Dedifferentiated amniotic fluid mesenchymal stem cell (primary cell): Measurements from ENCODE around the gene ANKRD62.

Experiments
- DNase-seq: peaks from one replicate; pipeline ENCODE4 v3.0.0-alpha.2; 2016; ENCODE audit errors: extremely low spot score

Gene ANKRD62

GRCh38 chr18:12093520-12094257, at the start of gene ANKRD62:
Gene ANKRD62, plus strand, starts transcription at chr18:12093843. Its CDS starts 175 bp downstream, at chr18:12094018.
- DNase-seq, result no peak

DNA sequence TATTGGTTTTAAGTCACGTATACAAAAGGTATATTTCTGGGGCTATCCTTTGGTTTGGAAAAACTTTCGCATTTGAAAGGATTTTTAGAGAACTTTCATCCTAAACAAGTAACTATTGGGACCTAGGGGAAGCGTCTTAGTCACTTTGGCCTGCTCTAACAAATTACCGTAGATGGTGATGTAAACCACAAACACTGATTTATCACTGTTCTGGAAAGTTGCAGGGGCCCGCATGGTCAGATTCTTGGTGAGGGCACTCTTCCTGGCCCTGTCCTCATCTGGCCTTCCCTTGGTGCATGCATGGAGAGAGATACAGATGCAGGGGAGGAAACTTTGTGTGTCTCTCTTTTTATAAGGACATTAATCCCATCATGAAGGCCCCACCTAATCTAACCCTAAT, 49.1 kb upstream of the ANKRD62 start:
- no peak for DNase-seq

DNA sequence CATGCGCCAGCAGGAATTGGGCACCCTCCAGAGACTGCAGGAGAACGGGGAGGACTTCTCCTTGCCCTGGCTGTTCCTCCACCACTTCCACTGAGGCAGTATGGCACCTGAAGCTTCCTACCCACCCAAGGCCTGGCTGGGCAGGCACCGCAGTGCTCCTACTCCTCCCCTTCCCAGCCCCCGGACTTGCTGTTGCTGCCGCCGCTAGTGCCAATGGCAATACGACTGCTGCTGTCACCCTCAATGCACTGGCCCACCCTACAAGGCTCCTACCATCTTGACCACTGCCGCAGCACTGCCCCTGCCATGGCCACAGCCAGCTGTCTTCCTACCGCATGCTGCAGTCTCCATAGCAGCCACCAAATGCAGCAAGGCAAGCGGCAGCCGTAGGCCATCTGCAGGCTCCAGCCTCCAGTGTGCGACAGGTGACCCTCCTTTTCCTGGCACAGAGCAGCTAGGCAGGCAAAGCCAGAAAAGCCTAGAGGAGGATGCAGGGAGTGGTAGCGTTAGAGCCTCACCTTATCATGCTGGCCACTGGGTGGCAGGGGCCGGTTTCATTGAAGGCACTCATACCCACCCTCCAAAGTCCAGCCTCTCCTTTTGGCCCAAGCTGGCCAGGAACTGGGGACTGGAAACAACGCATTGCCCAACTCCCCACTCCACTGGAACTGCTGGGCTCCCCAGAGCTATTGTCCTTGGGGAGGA, 47.4 kb upstream of the ANKRD62 start:
- DNase-seq, result no peak

DNA sequence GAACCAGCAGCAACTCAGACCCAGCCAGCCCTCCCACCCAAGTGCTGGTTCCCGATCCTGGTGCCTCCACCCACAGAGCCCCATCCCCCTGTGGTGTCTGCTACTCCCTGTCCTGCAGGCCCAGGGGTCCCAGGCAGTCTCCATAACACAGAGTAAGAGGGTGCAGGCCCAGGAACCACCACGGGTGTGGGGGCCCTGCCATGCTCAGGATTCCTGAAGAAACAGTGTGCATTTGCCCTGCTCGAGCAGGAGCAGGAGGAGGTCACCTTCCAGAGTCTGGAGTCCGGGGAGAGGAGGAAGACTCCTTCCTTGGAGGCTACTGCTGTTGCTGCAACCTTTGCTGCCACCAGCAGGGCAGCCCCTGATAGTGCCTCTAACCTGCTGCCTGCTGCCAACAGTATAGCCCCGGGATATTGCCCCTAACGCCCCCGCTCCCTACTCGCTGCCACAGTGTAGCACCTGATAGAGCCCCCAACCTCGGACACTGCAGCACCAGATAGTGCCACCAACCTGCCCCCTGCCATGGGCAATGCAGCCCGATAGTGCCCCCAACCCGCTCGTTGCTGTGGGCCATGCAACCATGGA, 46.8 kb upstream of the ANKRD62 start:
- DNase-seq, result no peak

- DNase-seq, result no peak
Observed at GRCh38 chr18:12048010-12048826, 45.4 kb upstream of the ANKRD62 start.

- DNase-seq, result peak; percentile 23
Observed at GRCh38 chr18:12048827-12049175, 44.8 kb upstream of the ANKRD62 start.

- DNase-seq, result no peak
Observed at GRCh38 chr18:12049978-12050811, 43.4 kb upstream of the ANKRD62 start.

- no peak for DNase-seq
Observed at GRCh38 chr18:12052866-12053265, 40.8 kb upstream of the ANKRD62 start.

DNA sequence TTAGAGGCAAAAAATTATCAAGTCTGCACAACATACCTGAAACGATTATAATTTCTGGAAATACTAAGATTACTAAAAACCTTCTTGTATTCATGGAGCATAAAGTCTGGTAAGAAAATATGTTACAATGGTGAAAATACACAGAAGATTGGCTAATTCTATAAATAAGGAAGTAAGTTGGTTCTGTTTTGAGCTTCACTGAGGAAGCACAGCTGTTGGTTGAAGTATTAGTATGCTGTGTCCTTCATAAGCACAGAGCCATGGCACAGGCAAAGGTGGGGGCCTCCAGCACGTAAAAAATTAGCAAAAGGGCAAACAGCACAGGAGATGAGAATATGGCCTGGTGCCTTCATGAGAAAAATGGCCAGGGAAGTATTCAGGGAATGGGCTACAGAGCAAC, 40.4 kb upstream of the ANKRD62 start:
- no peak for DNase-seq

GRCh38 chr18:12056034-12056883, 37.4 kb upstream of the ANKRD62 start:
- no peak for DNase-seq

- no peak for DNase-seq
Observed at GRCh38 chr18:12056884-12057402, 36.7 kb upstream of the ANKRD62 start.

GRCh38 chr18:12057419-12058039, 36.1 kb upstream of the ANKRD62 start:
- DNase-seq, result no peak

- DNase-seq, result no peak
Observed at GRCh38 chr18:12059334-12060181, 34.1 kb upstream of the ANKRD62 start.

GRCh38 chr18:12060182-12060870, 33.3 kb upstream of the ANKRD62 start:
- no peak for DNase-seq

DNA sequence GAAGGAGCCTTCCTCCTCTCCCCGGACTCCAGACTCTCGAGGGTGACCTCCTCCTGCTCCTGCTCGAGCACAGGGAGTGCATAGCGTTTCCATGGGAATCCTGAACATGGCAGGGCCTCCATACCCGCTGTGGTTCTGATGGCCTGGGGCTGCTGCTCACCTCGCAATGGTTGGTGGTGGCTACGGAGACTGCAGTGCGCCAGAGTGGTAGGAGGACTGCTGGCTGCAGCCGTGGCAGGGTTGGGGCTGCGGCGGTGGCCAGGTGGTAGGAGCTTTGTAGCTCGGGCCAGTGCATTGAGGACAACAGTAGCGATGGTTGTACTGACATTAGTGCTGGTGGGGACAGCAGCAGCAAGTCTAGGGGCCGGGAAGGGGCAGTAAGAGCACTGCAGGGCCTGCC, 32.0 kb upstream of the ANKRD62 start:
- DNase-seq, result no peak

DNA sequence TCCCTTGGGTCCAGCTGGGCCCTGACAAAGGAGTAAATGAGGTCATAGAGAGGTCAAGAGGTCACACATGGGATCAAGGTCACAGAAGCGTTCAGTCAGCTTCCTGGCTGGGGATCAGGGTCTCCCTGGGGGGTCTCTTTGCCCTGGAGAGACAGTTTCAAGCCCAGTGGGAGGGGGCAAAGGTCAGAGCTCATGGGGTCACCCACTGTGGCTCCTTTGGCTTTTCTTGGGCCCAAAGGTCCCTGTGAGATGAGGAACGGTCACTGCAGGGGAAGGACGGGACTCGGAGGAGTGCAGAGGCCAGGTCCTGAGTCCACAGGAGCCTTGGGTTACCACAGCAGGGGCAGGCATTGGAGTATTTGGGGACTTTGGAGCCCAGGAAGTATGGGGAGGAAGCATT, 30.7 kb upstream of the ANKRD62 start:
- no peak for DNase-seq

GRCh38 chr18:12064086-12064763, 29.4 kb upstream of the ANKRD62 start:
- DNase-seq, result no peak

GRCh38 chr18:12065397-12065796, 28.2 kb upstream of the ANKRD62 start:
- no peak for DNase-seq
